GM10266 (cell line): ENCODE measurements around the gene SPATA17.

ENCODE experiments used
- DNase-seq: peaks from one replicate; pipeline ENCODE4 v3.0.0; 2012; ENCODE audit errors: extremely low spot score
- TF ChIP-seq, protein P1 (sequence below): IDR thresholded peaks from 2 replicates; pipeline ENCODE4 v1.5.1; 2012; ENCODE audit warnings: mild to moderate bottlenecking, low read depth; ENCODE audit not compliant: control insufficient read depth, insufficient read depth; ENCODE audit errors: missing control alignments

Gene SPATA17

DNA sequence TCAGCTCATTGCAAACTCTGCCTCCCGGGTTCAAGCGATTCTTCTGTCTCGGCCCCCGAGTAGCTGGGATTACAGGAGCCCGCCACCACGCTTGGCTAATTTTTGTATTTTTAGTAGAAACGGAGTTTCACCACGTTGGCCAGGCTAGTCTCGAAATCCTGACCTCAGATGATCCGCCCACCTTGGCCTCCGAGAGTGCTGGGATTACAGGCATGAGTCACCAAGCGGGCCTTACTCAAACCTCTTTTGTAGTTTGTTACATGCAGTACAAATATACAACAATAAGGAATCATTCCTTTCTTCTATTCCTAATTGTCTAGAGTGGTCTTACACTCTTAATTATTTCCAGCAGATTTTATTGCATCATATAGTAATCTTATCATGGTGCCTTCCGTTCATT is 16.6 kb downstream of the SPATA17 start:
- no peak for DNase-seq
- TF ChIP-seq, protein P1, sequence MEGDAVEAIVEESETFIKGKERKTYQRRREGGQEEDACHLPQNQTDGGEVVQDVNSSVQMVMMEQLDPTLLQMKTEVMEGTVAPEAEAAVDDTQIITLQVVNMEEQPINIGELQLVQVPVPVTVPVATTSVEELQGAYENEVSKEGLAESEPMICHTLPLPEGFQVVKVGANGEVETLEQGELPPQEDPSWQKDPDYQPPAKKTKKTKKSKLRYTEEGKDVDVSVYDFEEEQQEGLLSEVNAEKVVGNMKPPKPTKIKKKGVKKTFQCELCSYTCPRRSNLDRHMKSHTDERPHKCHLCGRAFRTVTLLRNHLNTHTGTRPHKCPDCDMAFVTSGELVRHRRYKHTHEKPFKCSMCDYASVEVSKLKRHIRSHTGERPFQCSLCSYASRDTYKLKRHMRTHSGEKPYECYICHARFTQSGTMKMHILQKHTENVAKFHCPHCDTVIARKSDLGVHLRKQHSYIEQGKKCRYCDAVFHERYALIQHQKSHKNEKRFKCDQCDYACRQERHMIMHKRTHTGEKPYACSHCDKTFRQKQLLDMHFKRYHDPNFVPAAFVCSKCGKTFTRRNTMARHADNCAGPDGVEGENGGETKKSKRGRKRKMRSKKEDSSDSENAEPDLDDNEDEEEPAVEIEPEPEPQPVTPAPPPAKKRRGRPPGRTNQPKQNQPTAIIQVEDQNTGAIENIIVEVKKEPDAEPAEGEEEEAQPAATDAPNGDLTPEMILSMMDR = no peak

DNA sequence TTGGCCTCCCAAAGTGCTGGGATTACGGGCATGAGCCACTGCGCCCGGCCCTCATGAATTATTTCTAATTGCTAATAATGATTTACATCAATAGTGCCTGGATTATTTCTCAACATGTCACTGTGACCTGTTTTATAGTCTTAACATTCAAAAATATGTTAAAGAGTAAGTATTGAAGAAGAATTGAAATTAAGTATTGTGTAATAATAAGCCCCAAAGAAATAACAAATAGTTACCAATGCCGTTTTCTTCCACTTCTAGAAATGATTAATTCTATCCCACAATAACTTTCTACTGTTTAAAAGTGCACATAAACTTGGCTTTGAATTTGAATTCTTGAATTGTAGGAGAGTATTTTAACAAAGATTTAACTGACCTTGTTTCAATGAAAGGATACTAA is 19.5 kb downstream of the SPATA17 start:
- no peak for DNase-seq
- TF ChIP-seq, protein P1 = no peak

DNA sequence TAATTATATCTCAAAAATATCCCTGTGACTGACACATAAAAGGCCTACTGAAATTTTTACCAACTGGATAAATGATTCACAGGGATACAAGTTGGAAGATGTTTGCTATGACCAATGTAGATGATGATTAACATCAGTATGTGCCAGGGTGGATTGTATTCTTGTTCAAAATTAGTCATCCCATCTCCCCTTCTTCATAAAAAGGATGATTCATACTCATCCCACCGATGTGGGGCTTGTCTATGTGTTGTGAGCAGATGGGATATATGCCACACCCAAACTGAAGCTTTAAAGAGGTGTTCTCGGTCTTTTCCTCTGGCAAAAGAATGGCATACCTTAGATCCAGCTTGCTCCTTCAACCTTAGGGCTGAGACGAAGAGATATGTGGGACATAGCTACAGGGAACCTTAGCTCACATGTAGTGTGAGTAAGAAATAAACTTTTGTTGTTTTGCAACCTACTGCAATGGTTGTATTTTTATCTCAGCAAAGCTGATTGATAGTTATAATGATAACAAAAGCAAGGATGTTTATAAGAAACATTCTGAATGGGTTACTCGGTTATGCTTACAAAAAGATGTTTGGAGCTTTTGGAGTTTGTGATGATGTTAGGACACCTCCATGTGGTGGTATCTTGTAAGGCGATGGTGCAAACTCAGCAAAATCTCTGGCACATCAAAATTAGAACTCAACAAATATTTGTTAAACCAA is 29.4 kb downstream of the SPATA17 start:
- DNase-seq = peak; percentile 22
- TF ChIP-seq, protein P1 = peak; percentile 55

DNA sequence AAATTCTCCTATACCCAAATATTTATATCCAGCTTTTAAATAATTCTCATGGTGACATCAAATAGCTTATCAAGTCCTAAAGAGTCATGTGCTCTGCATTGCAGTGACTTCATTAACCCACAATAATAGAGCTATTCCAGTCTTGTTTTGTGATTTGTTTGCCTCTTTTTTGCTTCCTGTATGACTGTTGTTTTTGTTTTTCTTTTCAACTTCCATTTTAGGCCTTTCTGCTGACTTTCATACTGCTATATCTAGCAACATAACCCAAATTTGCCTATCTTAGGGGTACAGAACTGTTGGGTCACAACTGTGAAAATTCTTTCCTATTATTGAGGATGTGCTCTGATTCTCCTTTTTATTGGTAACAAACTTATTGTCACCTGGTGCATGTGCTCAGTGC is 30.3 kb downstream of the SPATA17 start:
- no peak for DNase-seq
- TF ChIP-seq, protein P1 = no peak

DNA sequence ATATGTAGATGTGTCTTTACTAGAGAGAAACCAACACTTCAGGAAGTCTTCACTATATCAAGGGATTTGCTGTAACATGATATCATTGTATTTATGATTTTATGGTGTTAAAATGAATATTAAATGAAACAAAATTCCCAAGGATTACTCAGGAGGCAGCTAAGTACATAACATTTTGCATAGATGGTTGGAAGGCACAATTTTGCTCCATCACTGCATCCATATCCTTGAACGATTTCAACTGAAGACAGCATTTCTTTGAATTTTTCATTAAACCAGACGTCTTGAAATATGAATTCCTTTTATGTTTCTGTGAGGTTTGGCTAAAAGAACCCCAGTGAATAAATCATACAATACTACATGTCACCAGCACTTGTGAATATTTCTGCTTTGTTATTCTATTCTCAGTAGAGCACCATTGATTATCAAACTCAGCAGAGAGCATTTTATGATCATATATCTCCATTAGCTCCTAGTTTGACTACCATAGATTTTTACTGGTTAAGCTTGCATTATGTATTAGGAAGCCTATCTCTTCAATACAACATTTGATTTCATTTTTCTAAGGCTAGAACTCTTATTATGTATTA is 37.3 kb downstream of the SPATA17 start:
- TF ChIP-seq, protein P1 = no peak
- no peak for DNase-seq

DNA sequence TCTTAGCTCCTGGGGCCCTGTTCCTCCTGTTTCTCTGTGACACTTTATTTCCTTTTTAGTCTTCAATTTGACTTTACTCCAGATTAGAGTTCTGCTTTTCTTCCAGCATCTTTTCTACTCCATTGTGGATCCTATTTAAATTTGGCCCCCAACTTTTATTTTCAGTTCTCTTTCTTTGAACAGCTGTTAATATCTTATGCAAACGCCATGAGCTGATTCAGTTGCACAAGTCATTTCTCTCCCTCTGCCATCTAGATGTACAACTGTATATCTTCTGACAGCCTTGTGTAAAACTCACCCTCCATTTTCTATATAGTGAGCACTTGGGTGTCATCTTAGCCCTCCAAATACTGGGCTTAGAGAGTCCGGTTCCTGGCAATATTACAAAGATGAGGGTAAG is 42.2 kb downstream of the SPATA17 start:
- TF ChIP-seq, protein P1 = no peak
- DNase-seq = no peak

DNA sequence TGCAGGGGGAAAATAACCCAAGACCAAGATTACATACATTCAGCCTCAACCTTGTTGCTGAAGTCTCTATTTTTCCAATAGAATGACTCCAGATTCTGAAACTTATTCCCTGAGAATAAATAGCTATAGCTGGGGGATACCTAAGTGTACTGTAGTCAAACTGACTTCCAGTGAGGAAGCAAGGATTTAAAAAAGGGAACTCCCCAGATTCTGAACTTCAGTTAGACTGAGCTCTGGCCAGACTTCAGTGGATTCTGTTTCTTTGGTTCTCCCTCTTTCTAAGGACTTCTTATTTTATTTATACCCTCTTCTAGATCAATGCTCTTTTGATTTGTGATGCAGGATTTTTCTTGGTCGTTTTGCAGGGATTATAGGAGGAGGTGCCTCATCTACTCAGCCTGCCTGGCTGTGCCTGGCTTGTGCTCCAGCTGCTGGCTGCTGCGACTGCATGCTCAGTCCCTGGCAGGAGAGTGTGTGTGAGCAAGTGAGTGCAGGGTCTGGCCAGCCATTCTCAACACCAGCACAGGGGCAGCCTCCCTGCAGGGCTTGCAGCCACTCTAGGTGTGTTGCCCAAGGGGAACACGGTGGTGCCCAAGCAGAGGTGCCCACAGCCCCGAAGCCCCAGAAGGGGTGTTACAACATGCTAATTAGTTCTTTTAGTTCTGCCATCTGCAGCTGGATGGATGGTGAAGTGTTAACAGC is 43.0 kb downstream of the SPATA17 start:
- TF ChIP-seq, protein P1 = no peak
- no peak for DNase-seq
